Left hindlimb (tissue), 1 donor: ENCODE measurements around the gene OR2G3.

Experiments
- DNase-seq: peaks from one replicate; pipeline ENCODE4 v3.0.0-alpha.2; 2018

OR2G3 gene

GRCh38 chr1:247605286-247605685 is at the start of gene OR2G3:
TSS of gene OR2G3 (plus strand) at chr1:247605586. CDS start at chr1:247605586, 0 bp downstream.
- no peak for DNase-seq

DNA sequence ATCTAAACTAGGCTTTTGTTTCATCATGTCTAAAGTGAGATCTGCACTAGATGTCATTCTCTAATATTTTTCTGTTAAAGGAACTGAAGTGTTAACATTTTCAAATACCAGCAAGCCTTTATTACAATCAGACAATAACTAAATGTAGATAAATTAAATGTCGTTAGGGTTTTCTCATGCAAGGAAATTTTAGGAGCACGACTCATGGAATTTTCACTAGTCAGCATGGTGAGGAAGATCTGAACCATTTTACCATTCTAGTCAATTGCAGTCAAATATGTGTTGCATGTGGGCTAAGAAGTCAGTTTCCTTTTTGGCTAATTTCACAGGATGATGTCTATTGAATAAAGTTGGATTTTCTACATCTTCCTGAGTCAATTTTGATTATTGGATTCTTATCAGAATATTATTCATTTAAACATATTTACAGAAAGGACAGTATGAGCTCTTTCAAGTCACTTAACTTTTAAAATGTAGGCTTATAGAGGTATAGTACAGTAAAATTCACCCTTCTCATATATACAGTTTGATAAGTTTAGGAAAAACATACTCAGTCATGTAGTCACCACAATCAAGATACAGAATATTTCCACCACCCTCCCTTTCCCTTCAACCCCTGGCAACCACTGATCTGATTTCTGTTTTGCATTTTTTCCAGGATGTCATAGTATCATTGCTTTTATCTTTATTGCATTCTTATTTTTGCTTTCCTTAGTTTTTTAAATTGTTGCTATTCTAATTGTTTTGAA is 47.3 kb upstream of the OR2G3 start:
- DNase-seq, result no peak

DNA sequence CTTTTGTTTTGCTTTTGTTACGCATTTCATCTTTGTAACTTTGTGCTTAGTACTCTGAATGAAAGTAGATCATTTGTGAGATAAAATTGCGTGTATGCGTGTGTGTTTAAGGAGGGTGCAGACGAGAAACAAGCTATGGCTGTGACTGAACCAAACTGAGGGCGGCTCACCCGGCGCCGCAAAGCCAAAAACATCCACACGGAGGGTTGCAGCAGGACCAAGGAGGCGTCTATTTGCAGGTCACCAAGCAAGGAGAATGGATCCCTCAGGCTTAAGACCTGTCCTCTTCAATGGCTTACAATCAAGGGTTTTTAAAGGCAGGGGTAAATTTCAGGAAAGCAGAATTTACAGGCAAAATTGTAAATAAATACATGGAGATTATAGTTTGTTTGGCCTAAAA is 43.7 kb upstream of the OR2G3 start:
- DNase-seq, result no peak

GRCh38 chr1:247562198-247562597 is 43.2 kb upstream of the OR2G3 start:
- no peak for DNase-seq

- no peak for DNase-seq
These were observed 31.1 kb upstream of the OR2G3 start for GRCh38 chr1:247574236-247574635.

GRCh38 chr1:247574664-247575063 is 30.7 kb upstream of the OR2G3 start:
- DNase-seq, result no peak

DNA sequence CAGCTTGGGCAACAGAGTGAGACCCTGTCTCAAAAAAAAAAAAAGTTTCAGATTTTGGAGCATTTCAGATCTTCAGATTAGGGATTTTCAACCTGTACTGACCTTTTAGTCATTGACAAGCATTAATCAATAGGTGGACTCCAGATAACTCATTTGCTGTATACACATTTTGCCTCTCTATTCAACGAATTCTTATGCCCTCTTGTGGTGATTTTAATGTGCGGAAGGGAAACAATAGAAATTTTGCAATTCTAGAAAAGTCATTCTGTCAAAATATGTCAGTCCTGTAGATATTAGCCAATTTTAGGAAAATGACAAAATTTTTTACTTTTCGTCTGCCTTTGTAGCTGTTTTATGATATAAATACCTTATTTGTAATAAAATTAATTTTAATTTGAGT is 28.9 kb upstream of the OR2G3 start:
- no peak for DNase-seq

GRCh38 chr1:247578946-247579460 is 26.4 kb upstream of the OR2G3 start:
- no peak for DNase-seq

DNA sequence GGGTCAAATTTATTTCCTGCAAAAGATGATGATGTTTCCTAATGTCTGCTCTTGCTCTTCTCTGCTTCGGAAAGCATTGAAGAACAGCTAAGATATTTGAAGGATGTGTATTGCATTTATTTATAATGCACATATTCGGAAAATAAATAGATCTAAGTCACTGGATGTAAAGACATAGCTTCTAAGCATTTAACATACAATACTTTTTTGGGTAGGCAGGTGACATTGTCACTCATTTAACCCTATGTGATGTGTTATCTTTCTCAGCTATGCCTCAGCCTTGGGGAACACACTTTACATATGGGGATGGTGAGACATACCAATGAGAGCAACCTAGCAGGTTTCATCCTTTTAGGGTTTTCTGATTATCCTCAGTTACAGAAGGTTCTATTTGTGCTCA is 17.3 kb upstream of the OR2G3 start, which contains the start of gene OR2G2:
Gene OR2G2, plus strand, starts transcription at position 301 of the 400 bp plus-strand sequence. Its CDS starts 0 bp downstream, at position 301.
- no peak for DNase-seq

DNA sequence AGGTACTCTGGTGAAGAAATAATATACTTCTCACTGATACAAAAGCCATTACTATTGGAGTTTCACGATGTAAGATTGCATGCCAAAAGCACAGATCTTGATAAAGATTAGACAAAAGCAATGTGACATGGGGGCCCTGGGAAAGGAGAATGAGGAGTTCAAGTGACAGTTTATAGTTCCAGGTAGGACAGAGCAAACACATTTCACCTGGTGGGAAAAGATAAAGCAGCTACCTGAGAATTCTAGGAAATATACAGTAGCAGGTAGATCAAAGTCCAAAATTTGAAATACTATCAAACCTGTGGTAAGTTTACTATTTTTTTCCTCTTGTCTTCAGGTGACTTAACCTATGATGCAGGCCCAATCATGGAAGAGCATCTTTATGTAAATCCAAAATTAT is 8.0 kb downstream of the OR2G3 start:
- DNase-seq, result no peak

GRCh38 chr1:247614625-247615024 is 9.2 kb downstream of the OR2G3 start:
- DNase-seq, result no peak

- no peak for DNase-seq
These were observed 22.6 kb downstream of the OR2G3 start for GRCh38 chr1:247627951-247628350.

DNA sequence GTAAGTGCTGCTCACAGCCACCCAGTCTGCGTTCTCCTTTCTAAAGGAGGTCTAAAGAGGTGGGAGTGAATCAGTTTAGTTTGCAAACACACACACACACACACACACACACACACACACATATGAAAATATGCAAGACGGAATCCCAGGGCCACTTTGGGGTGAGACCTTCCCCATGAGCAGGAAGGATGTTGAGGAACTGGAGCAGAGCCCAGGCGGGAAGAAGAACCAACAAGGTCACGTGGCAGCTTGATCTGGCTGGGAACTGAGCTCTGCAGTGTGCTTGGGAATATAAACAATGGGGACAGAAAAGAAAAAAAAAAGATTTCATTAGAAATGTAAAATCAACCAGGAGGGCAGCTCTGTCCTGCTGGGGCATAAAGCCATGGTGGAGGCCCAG is 32.6 kb downstream of the OR2G3 start:
- no peak for DNase-seq

DNA sequence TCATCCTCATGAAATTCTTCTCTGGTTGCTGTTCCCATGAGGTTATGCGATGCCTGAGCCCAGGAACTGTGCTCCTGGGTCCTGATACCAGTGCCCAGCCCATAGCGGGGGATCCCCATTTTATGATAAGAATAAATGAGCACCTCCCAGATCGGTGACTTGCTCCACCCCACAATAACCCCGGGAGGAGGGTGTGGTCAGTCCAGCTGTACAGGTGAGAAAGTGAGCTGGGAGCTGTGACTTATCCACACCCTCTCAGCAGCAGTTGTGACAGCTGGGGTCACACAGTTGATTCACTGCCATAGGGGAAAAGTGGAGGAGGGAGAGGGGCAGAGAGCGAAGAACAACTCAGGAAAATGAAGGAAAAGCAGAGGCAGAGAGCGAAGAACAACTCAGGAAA is 33.4 kb downstream of the OR2G3 start:
- no peak for DNase-seq

GRCh38 chr1:247639381-247639981 is 34.1 kb downstream of the OR2G3 start:
- peak; percentile 60 for DNase-seq

GRCh38 chr1:247642742-247643141 is 37.4 kb downstream of the OR2G3 start:
- no peak for DNase-seq

GRCh38 chr1:247646867-247647266 is 41.5 kb downstream of the OR2G3 start:
- DNase-seq, result no peak

- DNase-seq, result no peak
These were observed 42.5 kb downstream of the OR2G3 start for GRCh38 chr1:247647864-247648263.

- no peak for DNase-seq
These were observed 47.7 kb downstream of the OR2G3 start for GRCh38 chr1:247653040-247653439.
